Measurements from ENCODE around the gene GORAB.

- TF ChIP-seq TAF1 (IDR thresholded peaks at IDR 0.05; ENCODE audit: borderline replicate concordance, insufficient read depth, low read length) (no peak), POLR2AphosphoS5 (IDR thresholded peaks at IDR 0.05; ENCODE audit: low read depth, low read length) (no peak), REST (IDR thresholded peaks at IDR 0.05; ENCODE audit: insufficient read depth in 1 of 2, low read depth in 2 of 2, low read length in 2 of 2) (no peak), SIN3A (IDR thresholded peaks at IDR 0.05; ENCODE audit: borderline replicate concordance, insufficient read depth, low read length) (no peak), FOXP2 (optimal IDR thresholded peaks at IDR 0.05; ENCODE audit: borderline replicate concordance, extremely low read depth, extremely low read length, insufficient read depth) (peak; percentile 55)
These were observed 30.8 kb downstream of the GORAB start for GRCh38 chr1:170562646-170563338.

Data from PFSK-1 (cell line).